DMS114 treated with DMSO at 0.1 percent for 48 hours (cell line): Measurements from ENCODE around the gene VCAN.
"Not testable (repeated sequence)": the region's sequence is repeated elsewhere in the genome, so short reads cannot be mapped to it uniquely, and the experiment has no call there.

Experiments used
- DNase-seq: peaks from one replicate; lab custom pipeline; 2025; ENCODE audit not compliant: unreplicated experiment; lab: John Stamatoyannopoulos, UW

VCAN gene

DNA sequence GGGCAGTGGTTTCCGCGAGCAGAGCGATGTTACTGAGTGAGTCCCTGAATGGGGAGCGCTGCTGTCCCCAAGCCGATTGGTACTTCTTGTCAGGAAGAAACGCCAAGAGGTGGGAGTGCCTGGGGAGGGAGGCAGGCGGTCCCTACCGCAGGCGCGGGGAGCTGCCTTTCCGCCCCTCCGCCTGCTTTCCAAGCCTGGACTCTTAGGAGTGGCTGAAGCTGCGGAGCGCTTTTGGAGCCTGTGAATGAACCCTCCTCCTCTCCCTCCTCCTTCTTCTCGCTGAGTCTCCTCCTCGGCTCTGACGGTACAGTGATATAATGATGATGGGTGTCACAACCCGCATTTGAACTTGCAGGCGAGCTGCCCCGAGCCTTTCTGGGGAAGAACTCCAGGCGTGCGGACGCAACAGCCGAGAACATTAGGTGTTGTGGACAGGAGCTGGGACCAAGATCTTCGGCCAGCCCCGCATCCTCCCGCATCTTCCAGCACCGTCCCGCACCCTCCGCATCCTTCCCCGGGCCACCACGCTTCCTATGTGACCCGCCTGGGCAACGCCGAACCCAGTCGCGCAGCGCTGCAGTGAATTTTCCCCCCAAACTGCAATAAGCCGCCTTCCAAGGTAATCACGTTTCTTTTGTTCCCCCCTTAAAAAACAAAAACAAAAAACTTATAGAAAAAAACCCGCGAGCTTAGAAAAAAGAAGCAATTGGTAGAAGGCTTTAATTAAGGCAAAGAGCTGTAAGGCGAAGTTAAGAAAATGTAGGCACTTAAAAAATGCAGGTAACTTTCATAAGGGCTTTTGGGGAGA is at the start of gene VCAN:
Gene VCAN, plus strand, starts transcription at position 340 of the 808 bp plus-strand sequence. CDS start 11,775 bp downstream, outside the sequence.
- peak; percentile 19 for DNase-seq

DNA sequence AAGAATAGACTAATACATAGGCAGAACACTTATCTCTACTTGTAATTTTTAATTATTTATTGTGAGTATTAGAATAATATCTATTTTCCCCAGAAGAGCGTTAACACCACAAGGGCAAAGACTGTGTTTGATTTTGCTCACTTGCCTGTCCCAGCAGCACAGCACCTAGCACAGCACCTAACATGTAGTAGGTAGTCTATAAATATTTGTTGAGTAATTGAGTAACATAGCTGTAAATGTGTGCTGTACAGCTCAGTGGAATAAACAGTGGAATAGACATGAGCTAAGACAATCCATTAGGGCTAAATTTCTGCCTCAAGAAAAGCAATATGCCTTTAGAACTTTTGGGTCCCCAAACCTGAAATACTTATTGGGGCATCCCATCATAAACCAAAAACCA is 49.3 kb upstream of the VCAN start:
- no peak for DNase-seq

DNA sequence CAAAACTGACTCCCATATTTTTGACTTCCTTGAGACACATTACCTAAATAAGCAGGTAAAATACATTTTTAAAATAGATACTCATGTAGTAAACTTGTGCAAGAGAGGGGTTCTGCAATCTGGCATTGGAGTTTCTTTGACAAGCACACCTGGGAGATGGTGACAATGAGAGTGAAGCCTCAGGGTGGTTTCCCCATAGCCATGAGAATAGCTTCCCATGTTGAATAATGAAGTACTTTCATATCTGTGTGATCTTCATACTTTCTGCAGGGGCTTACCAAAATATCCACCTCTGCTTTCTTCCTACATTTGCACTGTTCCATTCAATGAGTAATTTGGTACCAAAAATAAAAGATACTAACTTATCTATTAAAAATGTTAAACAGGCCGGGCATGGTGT is 44.7 kb upstream of the VCAN start:
- no peak for DNase-seq

DNA sequence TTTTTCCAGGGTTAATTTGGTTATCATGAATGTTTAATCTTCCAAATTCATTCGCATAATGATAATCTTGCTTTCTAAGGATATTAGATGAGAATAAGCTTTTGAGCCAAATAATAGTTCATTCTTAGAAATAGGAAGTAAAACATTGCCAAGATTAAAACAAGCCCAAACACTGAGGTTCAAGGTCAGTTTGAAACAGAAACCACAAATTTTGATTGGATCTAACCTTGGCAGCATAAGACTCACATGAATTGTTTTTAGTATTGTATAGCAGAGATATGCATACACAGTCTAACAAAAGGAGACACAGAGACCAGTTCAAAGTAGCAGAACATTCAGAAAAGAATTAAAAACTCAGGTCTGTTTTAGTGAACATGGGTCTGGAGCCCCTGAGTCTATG is 43.4 kb upstream of the VCAN start:
- no peak for DNase-seq

DNA sequence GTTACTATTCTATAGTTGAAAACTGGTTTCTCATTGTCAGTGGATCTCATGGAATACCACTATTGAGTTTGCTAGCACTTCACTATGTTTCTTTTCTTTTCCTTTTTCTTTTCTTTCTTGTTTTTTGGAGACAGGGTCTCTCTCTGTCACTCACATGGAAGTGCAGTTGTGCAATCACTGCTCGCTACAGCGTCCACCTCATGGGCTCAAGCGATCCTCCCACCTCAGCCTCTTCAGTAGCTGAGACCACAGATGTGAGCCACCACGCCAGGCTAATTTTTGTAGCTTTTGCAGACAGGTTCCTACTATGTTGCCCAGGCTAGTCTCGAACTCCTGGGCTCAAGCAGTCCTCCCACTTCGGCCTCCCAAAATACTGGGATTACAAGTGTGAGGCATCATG is 42.7 kb upstream of the VCAN start:
- DNase-seq, result no peak

DNA sequence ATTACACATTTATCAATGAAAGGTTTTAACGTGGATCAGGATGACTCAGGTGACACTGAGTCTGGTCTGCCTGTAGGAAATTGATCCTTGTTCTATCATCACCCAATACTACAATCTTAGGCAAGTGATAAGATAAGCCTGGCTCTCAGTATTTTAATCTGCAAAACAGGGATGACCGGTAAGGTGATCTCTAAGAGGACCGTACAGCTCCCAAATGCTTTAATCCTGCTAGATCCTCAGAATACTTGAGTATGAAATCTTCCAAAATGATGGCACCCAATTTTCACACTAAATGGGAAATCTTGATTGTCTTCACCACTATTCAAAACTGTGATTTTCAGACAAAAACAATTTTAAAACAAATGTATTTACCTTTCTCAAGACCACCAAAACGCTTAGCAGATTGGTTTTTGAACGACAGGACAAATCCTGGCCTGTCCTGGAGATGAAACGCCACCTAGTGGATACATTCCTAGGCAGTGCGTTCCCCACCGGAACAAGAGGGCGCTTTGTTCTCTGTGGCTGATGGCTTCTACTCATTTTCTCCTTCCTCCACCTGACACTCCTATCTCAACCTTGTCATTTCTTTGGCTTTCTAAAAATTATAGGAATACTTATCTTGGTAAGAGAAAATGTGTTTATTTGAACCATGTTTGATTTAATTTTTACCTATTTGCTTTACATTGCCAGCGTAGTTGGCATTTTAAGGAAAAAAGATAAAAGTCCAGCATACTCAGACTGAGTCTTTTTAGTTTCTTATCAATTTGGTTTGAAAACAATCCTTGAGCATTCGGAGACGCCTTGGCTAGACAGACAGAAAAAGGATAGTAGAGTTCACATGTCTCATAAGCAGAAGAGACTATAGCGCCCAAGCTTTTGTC is 41.2 kb upstream of the VCAN start:
- peak; percentile 32 for DNase-seq

DNA sequence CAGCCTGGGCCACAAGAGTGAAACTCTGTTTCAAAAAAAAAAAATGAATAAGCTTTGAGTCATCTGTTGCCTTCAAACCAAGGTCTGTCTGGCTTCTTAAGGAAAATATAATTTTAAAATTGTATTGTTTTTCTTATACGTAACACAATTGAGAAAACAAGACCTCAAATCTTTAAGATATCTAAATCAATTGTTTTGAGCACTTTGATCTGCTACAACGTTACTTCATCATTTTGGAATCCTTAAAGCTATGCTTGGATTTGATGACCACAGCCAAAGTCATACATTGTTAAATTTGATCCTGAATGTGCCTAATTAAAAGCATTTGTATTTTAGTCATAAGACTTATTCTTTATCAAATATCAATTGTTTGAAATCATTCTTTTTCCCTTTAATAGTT is 37.7 kb upstream of the VCAN start:
- DNase-seq, result no peak

DNA sequence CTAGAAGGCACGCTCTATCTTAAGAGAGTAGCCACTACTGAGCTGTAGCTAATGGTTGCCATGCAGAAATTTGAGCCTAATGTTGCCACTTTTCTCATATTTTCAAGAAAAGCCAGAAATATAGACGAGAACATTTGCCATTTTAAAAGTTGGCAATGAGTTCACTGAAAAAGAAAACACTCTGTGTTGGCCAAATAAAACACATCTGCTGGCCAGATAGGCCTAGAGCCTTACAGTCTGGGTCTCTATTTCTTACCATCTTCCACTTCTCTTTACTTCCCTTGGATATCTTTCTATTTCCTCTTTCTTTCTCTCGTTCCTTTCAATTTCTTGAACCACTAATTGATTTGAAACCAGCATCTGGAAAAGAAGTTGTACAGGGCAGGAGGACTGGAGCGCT is 36.6 kb upstream of the VCAN start:
- no peak for DNase-seq

DNA sequence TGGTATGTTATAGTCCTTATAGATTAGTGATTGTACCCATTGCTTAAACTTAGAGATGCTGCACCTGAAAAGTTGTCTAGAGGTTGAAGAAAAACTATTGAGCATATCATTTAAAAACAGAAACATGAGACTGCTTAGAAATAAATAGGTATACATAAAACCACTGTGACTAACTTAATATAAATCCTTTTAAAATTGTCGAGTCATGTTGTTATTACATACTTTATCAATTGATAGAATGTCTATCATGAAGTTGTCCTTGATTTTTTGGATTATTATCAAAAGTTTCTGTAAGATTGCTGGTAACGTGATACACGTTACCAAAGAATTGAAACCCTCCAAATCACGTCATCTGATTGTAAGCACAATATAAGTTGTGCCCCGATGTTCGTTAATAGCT is 35.3 kb upstream of the VCAN start:
- no peak for DNase-seq

DNA sequence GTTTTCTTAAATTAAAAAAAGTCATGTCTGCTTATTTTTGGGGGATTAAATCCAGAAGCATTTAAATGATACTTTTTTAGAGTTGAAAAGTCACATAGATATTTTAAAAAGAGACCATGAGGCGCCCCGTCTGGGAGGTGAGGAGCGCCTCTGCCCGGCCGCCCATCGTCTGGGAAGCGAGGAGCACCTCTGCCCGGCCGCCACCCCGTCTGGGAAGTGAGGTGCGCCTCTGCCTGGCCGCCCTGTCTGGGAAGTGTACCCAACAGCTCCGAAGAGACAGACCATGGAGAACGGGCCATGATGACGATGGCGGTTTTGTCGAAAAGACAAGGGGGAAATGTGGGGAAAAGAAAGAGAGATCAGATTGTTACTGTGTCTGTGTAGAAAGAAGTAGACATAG is 33.8 kb upstream of the VCAN start:
- DNase-seq, result not testable (repeated sequence)

DNA sequence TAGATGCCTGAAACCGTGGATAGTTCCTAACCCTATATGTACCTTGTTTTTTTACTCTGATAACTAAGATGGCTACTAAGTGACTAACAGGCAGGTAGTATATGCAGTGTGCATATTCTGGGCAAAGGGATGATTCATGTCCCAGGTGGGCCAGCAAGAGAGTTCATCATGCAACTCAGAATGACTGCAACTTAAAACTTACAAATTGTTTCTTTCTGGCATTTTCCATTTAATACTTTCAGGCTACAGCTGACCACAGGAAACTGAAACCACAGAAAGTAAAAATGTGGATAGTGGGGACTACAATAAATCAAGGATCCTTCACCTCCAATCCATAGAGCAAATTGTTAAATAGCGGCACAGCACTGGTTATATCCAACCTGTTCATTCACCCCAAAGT is 30.7 kb upstream of the VCAN start:
- DNase-seq, result no peak

DNA sequence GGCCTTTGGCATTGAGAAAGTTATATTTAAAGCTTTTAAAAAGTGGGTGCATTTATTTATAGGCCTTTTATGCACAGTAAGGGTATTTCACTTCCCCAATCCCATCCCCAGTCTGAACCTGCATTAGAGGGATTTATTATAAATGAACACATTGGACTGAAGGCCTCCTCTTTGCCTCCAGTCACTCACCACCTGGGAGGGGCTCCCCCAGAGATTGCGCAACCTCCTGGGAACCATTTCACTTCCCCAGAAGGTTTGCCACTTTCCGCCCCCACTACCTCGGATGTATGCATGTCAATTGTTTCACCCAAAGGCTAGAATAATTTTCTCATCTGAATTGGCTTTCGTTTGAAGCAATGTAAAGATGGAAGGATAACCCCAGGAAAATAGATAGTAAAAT is 29.8 kb upstream of the VCAN start:
- no peak for DNase-seq

DNA sequence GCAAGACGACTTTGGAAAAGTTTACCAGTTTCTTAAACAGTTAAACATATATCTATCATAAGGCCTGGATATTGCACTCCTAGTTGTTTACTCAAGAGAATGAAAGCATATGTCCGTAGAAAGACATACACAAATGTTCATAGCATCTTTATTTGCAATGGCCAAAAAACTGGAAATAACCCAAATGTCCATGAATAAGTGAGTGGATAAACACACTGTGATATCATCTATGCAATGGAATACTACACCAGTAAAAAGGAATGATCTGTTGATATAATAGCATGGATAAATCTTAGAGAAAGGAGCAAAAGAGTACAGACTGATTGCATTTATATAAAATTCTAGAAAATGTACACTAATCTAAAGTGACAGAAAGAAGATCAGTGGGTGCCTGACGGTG is 28.0 kb upstream of the VCAN start:
- DNase-seq, result no peak

DNA sequence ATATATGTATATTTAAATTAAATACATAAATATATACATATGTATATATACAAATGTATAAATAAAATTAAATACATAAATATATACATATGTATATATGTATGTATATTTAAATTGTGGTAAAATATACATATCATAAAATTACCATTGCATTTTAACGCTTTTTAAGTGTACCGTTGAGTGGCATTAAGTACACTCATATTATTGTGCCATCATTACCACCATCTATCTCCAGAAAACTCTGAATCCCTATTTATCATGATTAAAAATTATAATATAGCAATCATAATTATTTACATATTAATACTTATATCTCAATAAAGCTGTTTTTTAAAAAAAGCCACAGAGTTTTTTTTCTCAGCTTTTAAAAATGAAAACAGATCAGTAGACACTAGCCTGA is 27.1 kb upstream of the VCAN start:
- DNase-seq, result no peak

DNA sequence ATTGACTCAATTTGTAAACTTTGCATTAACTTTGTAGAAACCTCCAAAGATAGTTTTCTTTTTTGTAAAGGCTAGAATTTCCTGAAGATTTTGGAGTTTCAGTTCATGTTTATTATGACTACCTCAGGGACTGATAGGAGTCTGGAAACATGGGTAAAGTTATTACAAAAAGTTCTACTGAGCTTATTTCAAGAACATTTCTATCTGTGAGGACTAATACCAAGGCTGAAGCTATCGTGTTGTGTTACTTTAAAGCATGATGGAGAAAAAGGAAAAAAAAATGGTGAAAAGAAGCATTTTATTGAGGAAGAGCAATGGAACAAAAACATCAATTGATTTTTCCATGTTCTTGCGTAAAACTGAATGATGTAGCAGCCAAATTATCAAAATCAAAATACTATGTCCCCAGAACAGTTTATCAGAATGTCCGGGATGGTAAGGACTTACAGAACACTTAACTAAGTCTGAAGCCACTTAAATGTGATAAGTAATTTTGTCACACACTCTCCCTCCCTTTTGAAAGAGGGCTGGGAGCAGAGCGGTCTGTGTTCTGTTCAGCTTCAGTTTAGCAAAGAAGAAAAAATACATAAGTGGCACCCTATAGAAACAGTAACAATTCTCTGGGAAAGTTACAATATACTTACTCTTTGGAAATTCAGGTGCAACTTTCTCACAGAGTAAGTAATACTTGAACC is 25.1 kb upstream of the VCAN start:
- DNase-seq, result no peak

DNA sequence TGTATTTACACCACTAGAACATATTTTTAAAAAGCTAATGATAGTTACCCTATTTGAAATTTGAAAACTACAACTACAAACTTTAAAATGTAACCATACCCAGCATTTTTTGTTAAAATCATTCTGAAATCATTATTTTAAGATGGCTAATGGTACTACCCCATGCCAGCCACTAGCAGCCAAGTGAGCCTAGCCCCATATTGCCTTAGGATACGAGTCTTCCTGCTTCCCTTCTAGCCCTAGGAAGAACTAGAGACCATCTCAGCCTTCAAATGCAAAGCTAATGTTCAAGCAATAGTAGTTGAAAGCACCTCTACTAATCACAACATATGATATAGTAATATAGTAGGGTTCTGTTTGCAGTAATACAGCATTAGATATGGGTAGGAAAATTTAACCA is 24.0 kb upstream of the VCAN start:
- DNase-seq, result no peak

DNA sequence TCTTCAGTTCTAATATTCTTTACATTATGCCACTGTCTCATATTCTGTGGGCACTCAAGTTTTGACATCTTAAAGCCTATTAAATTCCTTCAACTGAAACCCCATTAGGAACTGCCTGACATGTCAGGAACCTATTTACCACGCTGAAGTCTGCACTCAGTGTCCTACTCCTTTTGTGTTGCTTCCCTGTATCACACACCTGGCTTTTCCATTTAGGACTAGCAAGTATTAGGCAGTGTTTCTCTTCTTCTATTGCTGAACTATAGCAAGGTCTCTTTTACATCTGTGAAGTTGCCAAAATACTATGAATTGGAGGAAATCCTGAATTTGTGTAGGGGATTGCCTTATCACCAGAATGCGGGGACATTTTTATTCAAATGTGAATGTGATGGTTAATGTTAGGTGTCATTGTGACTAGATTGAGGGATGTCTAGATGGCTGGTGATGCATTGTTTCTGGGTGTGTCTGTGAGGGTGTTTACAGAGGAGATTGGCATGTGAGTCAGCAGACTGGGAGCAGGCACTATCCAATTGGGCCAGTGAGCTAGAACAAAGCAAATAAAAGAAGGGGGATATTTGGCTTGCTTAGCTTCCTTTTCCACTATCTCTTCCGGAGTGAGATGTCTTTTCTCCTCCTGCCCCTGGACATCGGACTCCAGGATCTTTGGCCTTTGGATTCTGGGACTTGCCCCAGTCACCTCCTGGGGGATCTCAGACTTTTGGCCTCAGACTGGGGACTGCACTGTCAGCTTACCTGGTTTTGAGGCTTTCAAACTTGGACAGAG is 21.2 kb upstream of the VCAN start:
- no peak for DNase-seq

DNA sequence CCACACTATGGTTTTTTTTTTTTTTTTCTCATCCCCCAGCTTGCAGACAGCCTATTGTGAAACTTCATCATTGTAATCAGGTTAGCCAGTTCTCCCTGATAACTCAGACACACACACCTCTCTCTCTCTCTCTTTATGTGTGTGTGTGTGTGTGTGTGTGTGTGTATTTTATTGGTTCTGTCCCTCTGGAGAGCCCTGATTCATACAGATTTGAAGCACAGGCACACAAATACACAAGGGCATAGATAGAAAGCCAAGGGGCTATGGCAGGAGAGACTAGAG is 20.6 kb upstream of the VCAN start:
- no peak for DNase-seq

DNA sequence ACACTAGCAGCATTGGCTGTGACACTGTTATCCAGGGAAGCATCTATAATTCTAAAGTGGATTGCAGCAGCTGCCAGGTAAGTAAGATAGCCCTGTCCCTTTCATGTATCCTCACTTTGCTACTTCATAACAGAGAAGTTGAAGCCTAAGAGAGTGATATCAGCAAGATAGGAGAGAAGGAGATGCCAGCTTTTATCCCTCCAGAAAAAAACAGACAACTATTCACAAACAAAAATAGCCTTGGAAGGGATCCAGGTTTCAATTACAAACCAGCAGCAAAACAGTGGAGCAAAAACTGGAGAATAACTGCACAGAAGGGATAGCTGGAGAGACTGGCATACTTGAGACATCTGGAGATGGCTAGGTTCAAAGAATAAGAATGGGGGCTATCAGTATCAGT is 19.6 kb upstream of the VCAN start:
- DNase-seq, result no peak

DNA sequence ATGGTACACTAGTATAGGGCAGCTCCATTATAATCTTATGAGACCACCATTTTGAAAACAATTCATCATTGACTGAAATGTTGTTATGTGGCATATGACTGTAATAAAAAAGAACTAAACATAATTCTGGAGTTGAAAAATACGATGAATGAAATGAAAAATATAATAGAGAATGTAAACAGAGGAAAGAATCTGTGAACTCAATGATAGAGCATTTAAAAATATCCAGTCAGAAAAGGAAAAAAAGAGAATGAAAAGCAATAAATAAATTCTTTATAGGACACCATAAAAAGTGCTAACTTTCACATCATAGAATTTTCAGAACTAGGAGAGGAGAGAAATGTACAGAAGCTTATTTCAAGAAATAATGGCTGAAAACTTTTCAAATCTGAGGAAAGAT is 17.6 kb upstream of the VCAN start:
- no peak for DNase-seq

DNA sequence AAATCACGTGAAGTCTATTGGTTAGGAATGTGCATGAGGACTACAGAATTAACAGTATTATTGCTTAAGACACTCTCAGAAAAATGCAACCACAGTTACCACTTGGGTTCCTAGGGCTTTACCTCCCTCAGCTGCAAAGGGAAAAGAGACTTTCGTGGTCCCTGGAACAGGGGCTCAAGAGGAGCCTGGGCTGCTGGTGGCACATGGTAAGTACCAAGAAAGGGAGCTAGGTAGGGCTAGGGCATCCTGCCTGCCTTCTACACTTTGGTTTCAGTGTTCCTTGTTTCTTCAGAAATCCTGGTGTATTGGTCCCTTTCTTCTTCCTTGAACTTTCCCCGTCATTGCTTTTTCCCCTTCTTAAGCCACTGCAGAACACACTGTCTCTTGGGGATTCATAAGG is 7.3 kb upstream of the VCAN start:
- DNase-seq, result no peak
